HepG2 (cell line): ENCODE data around the gene LRTM2. TPM values are rescaled to one million over a fixed set of nuclear protein-coding genes. Genes with fewer than 3 reads are reported as not detected.

ENCODE experiments used
- ARNT2 ChIP-seq: sonication (generic); formaldehyde crosslinking; IDR thresholded peaks from 2 replicates; pipeline ENCODE4 v1.8.0; 2022; ENCODE audit warnings: mild to moderate bottlenecking, low read depth, missing genetic modification reagents, moderate library complexity
- CBX5 ChIP-seq: sonication (generic); formaldehyde crosslinking; IDR thresholded peaks from 2 replicates; pipeline ENCODE4 v1.4.0; 2020; ENCODE audit warnings: missing genetic modification reagents, borderline replicate concordance
- ETV6 ChIP-seq: sonication (generic); formaldehyde crosslinking; conservative IDR thresholded peaks from 2 replicates; pipeline ENCODE4 v1.4.0; 2020; ENCODE audit warnings: missing genetic modification reagents
- FOXP1 ChIP-seq, 2 experiments: fragments of 450-650 bp in 1 of 2; IDR thresholded peaks; 2 replicates each; pipeline ENCODE4 v1.6.1; 2017 to 2018; ENCODE audit warnings: antibody characterized with exemption in 1 of 2
- FUBP1 ChIP-seq: sonication (generic); formaldehyde crosslinking; IDR thresholded peaks from 2 replicates; pipeline ENCODE4 v1.5.1; 2020; ENCODE audit warnings: missing genetic modification reagents, mild to moderate bottlenecking, borderline replicate concordance
- GPBP1L1 ChIP-seq: sonication (generic); formaldehyde crosslinking; IDR thresholded peaks from 2 replicates; pipeline ENCODE4 v1.5.0; 2020; ENCODE audit warnings: mild to moderate bottlenecking, missing genetic modification reagents
- RARG ChIP-seq: sonication (generic); formaldehyde crosslinking; IDR thresholded peaks from 2 replicates; pipeline ENCODE4 v1.4.0; 2020; ENCODE audit warnings: low read depth, mild to moderate bottlenecking, missing genetic modification reagents
- SRF ChIP-seq: IDR thresholded peaks from 2 replicates; pipeline ENCODE4 v1.6.1; 2011; ENCODE audit warnings: mild to moderate bottlenecking, low read depth, low read length, moderate library complexity
- ZBTB20 ChIP-seq: sonication (generic); formaldehyde crosslinking; IDR thresholded peaks from 2 replicates; pipeline ENCODE4 v1.8.1; 2023; ENCODE audit warnings: missing genetic modification reagents, low read depth, mild to moderate bottlenecking, borderline replicate concordance
- ZBTB44 ChIP-seq: sonication (generic); formaldehyde crosslinking; IDR thresholded peaks from 2 replicates; pipeline ENCODE4 v1.4.0; 2020; ENCODE audit warnings: missing genetic modification reagents
- ZMYM4 ChIP-seq: sonication (generic); formaldehyde crosslinking; IDR thresholded peaks from 2 replicates; pipeline ENCODE4 v1.8.1; 2023; ENCODE audit warnings: mild to moderate bottlenecking, missing genetic modification reagents
- ZNF354B ChIP-seq: sonication (generic); formaldehyde crosslinking; IDR thresholded peaks from 2 replicates; pipeline ENCODE4 v1.8.0; 2022; ENCODE audit warnings: mild to moderate bottlenecking, missing genetic modification reagents
- ZNF414 ChIP-seq: sonication (generic); formaldehyde crosslinking; IDR thresholded peaks from 2 replicates; pipeline ENCODE4 v1.5.0; 2020; ENCODE audit warnings: missing genetic modification reagents
- polyA plus RNA-seq, 8 experiments: library from polyadenylated mRNA; depleted of rRNA in 3 of 8; stranded (reverse) in 7 of 8; unstranded in 1 of 8; fragments of >200 nt; fragmentation: Illumina TruSeq in 4 of 8; extraction: Trizol in 4 of 8; gene quantifications; 2 replicates each; pipeline versions ENCODE4 v1.2.1 to v1.2.3, GENCODE V29; 2011 to 2016; ENCODE audit warnings: low read depth in 4 of 8, missing spikeins in 1 of 8, mixed read lengths in 1 of 8; ENCODE audit not compliant: insufficient read depth in 1 of 8
- total RNA-seq, 5 experiments: library from RNA; depleted of rRNA; stranded (reverse); fragments of >200 nt; fragmentation: Illumina TruSeq; extraction: Trizol; gene quantifications; 2 replicates each; pipeline ENCODE4 v1.2.3, GENCODE V29; 2016; ENCODE audit warnings: low read depth in 1 of 5
- TF ChIP-seq, protein P1 (sequence below): sonication (generic); formaldehyde crosslinking; IDR thresholded peaks from 2 replicates; pipeline ENCODE4 v1.4.0; 2020; ENCODE audit warnings: mild to moderate bottlenecking, missing genetic modification reagents

Gene LRTM2
- total and polyA plus RNA-seq, 2 of the 13 experiments (the other 11 are each of a cell fraction or from before 2014, with no cell fraction given): 0.09 TPM; not detected in 1

DNA sequence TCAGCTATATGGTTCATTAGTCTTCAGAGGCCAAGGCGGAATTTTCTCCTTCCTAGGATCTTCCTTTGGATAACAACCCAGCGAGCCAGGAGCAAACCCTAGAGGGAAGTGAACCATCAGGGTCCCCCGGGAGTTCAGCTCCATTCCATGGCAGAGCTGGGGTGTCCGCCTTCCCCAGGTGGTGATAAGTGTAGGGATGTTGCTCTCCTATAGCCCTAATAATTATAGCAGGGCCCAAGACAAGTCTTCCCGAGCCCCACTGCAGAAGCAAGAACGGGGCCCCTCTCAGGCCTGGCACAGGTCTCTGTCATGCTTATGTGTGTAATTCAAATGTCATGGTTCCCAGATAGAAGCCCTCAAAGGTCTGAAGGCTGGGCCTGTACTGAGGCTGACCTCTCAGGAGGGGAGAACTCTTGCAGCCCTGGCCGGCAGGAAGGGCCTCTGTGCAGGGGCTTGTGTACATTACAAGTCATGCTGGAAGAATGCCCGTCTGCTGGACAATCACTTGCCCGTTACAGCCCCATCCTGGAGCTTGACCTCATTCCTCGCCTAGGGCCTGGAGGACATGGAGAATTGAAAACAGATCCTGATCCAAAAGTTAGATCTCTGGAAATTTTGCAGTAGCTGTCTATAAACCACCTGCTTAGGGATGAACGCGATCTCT is 17.3 kb downstream of the LRTM2 start (continued):
- TF ChIP-seq, protein P1, sequence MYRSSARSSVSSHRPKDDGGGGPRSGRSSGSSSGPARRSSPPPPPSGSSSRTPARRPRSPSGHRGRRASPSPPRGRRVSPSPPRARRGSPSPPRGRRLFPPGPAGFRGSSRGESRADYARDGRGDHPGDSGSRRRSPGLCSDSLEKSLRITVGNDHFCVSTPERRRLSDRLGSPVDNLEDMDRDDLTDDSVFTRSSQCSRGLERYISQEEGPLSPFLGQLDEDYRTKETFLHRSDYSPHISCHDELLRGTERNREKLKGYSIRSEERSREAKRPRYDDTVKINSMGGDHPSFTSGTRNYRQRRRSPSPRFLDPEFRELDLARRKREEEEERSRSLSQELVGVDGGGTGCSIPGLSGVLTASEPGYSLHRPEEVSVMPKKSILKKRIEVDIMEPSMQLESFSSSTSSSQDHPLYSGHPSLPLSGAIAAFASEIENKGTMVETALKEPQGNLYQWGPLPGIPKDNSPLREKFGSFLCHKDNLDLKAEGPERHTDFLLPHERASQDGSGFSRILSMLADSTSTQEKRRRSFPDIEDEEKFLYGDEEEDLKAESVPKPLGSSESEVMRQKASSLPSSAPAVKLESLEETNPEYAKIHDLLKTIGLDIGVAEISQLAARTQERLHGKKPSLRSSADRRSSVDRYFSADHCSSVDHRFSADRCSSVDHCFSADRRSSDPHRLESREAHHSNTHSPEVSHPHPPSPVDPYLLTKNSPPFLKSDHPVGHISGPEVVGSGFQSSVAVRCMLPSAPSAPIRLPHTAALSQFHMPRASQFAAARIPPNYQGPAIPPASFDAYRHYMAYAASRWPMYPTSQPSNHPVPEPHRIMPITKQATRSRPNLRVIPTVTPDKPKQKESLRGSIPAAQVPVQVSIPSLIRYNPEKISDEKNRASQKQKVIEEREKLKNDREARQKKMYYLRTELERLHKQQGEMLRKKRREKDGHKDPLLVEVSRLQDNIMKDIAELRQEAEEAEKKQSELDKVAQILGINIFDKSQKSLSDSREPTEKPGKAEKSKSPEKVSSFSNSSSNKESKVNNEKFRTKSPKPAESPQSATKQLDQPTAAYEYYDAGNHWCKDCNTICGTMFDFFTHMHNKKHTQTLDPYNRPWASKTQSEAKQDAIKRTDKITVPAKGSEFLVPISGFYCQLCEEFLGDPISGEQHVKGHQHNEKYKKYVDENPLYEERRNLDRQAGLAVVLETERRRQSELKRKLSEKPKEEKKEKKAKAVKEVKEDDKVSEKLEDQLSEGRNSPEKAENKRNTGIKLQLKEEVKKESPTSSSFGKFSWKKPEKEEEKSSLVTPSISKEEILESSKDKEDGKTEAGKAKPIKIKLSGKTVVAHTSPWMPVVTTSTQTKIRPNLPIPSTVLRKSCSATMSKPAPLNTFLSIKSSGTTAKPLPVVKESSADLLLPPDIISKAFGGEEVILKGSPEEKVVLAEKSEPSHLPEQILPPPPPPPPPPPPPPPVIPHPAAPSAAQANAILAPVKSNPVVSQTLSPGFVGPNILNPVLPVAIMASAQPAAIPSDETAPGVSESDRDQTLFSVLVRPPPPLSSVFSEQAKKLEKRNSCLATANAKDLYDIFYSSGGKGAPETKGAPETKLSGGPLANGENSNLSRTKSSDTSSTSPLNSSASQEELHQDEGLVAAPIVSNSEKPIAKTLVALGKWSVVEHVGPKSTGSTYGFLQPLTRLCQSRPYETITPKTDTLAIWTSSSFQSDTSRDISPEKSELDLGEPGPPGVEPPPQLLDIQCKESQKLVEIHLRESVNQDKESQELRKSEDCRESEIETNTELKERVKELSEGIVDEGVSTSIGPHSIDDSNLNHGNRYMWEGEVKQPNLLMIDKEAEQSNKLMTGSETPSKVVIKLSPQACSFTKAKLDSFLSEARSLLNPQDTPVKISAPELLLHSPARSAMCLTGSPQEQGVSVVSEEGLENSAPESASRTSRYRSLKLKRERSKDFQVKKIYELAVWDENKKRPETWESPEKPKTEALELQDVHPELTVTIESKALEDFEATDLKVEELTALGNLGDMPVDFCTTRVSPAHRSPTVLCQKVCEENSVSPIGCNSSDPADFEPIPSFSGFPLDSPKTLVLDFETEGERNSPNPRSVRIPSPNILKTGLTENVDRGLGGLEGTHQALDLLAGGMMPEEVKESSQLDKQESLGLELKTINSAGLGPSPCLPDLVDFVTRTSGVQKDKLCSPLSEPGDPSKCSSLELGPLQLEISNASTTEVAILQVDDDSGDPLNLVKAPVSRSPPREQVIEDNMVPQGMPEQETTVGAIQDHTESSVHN (CRISPR knock-in tag): no peak
- TF ChIP-seq SRF: no peak
- TF ChIP-seq ETV6 (CRISPR knock-in tag): no peak
- peak; percentile 57; the same call in 1 of the 2 replicates for TF ChIP-seq ARNT2 (CRISPR knock-in tag)
- TF ChIP-seq GPBP1L1 (CRISPR knock-in tag): no peak
- TF ChIP-seq ZBTB44: no peak
- TF ChIP-seq ZNF354B (CRISPR knock-in tag): no peak
- no peak for TF ChIP-seq ZMYM4 (CRISPR knock-in tag)
- TF ChIP-seq ZBTB20: 0 out of 2 replicates have a peak, but pooled peaks have one; percentile 17
- TF ChIP-seq FOXP1 (IDR thresholded peaks at IDR 0.05): no peak
- 0 out of 2 replicates have a peak, but pooled peaks have one; percentile 58 for TF ChIP-seq FOXP1 (CRISPR knock-in tag; IDR thresholded peaks at IDR 0.05)
- no peak for TF ChIP-seq CBX5 (CRISPR knock-in tag)
- TF ChIP-seq RARG (CRISPR knock-in tag): no peak
- no peak for TF ChIP-seq FUBP1 (CRISPR knock-in tag)
- 0 out of 2 replicates have a peak, but pooled peaks have one; percentile 37 for TF ChIP-seq ZNF414 (CRISPR knock-in tag)
